Coronary artery (tissue), 2 donors: ENCODE measurements around the gene SECISBP2.

Experiments
- DNase-seq: peaks from one replicate; pipeline ENCODE4 v3.0.0-alpha.2; 2017; ENCODE audit warnings: low spot score
- H3K27ac ChIP-seq, 2 donors: fragments of 200-600 bp; sonication (generic); one replicate each; pipeline ENCODE4 v1.5.1; 2016 to 2019
- H3K4me3 ChIP-seq: fragments of 200-600 bp; sonication (generic); 2 replicates; pipeline ENCODE4 v1.5.1; 2016; ENCODE audit warnings: mild to moderate bottlenecking, moderate library complexity
- TF ChIP-seq, protein P1 (sequence below): fragments of 200-600 bp; sonication (generic); IDR thresholded peaks from one replicate; pipeline ENCODE4 v1.5.1; 2019; ENCODE audit warnings: antibody characterized with exemption

SECISBP2 gene

GRCh38 chr9:89388084-89388867 is 70.0 kb downstream of the SECISBP2 start:
- DNase-seq, result no peak
- H3K4me3 ChIP-seq, result no peak overlapping the region
- H3K27ac ChIP-seq, result peak overlapping the region in 1 of 2 donors; percentile 72
- TF ChIP-seq, protein P1, sequence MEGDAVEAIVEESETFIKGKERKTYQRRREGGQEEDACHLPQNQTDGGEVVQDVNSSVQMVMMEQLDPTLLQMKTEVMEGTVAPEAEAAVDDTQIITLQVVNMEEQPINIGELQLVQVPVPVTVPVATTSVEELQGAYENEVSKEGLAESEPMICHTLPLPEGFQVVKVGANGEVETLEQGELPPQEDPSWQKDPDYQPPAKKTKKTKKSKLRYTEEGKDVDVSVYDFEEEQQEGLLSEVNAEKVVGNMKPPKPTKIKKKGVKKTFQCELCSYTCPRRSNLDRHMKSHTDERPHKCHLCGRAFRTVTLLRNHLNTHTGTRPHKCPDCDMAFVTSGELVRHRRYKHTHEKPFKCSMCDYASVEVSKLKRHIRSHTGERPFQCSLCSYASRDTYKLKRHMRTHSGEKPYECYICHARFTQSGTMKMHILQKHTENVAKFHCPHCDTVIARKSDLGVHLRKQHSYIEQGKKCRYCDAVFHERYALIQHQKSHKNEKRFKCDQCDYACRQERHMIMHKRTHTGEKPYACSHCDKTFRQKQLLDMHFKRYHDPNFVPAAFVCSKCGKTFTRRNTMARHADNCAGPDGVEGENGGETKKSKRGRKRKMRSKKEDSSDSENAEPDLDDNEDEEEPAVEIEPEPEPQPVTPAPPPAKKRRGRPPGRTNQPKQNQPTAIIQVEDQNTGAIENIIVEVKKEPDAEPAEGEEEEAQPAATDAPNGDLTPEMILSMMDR, result no peak

DNA sequence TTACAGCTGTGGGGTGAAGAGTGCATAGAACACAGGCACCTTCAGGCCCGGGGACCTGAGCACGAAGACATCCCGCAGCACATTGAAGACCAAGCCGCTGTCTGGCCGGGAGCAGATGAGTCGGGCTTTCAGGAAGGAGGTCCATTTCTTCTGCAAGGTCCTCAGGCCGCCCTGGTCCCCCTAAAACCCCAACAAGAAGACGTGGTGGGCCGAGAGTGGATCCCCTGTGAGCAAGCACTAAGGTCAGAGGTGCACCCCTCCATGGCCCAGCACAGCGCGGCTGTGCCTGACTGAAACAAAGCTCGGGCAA is 70.5 kb downstream of the SECISBP2 start:
- H3K4me3 ChIP-seq, result no peak overlapping the region
- DNase-seq, result no peak
- TF ChIP-seq, protein P1, result no peak
- peak overlapping the region in 1 of 2 donors; percentile 69 for H3K27ac ChIP-seq

- H3K27ac ChIP-seq, result no peak overlapping the region
Observed at GRCh38 chr9:89390068-89390555, 71.8 kb downstream of the SECISBP2 start.

GRCh38 chr9:89390578-89391116 is 72.3 kb downstream of the SECISBP2 start:
- no peak for DNase-seq
- H3K4me3 ChIP-seq, result no peak overlapping the region
- TF ChIP-seq, protein P1, result no peak
- no peak overlapping the region for H3K27ac ChIP-seq

More at GRCh38 chr9:89390068-89390555, 71.8 kb downstream of the SECISBP2 start:
- no peak overlapping the region for H3K4me3 ChIP-seq
- TF ChIP-seq, protein P1, result no peak
- DNase-seq, result no peak

DNA sequence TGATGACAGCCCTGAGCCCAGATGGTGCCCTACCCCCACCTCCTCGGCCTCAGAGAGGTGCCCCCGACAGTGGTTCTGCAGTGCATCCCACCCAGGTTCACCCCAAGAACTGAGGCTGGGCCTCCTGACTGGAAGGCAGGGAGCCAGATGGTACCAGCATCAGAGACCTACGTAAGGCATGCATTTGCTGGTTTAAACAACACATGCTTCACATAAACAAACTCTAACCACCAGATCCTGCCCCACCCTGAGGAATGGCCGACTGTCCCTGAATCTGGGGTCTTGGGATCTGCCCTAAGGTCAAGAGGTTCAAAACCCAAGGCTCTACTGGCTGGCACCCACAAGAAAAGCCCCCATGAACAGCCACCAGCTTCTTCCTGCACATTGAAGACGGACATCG is 73.3 kb downstream of the SECISBP2 start:
- TF ChIP-seq, protein P1, result no peak
- no peak overlapping the region for H3K27ac ChIP-seq
- H3K4me3 ChIP-seq, result no peak overlapping the region
- DNase-seq, result no peak

DNA sequence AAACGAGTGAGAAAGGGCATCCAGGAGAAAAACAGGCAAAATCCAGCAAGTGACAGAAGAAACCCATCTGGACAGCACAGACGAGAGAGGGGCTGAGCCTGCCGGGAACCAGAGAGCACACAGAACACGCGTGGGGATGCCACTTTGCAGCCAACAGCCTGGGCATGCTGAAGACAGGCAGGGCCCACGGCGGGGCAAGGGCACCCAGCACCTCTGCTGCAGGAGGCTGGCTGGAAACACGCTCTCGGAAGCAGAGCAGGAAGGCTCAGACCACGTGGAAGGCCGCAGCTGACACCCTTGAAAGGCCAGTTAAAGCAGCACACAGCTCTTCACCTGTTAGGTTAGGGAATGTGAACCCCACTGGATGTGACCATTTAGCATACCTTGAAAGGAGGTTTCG is 76.1 kb downstream of the SECISBP2 start:
- TF ChIP-seq, protein P1, result no peak
- Histone ChIP-seq H3K27ac (no peak overlapping the region), H3K4me3 (no peak overlapping the region)
- no peak for DNase-seq
